HG02571 (cell line): Measurements from ENCODE around the gene SUPT3H.

Experiments used
- ATAC-seq: cut with Tn5 transposase; IDR thresholded peaks from one replicate; pipeline ENCODE4 v1.9.1; 2021; ENCODE audit warnings: mild to moderate bottlenecking, moderate library complexity; ENCODE audit not compliant: unreplicated experiment

SUPT3H gene

DNA sequence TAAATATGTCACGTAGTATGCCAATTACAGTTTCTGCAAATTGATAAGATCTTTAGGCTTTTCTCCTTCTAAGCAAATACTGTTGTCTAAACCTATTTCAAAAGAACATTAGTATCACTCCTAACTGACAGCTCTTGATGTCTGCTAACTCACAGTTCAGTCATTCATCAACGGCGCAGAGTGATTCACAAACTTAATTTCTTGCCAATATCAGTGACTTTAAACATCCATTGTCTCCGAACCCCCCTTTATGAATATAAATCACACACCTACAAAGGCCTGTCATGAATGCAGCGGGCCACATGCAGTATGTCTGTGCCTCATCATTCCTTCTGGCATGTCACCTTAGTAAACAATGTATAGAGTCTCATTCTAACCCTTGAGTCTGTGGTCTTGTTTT, 569.6 kb downstream of the SUPT3H start:
- ATAC-seq = no peak

- ATAC-seq = no peak
These were observed 571.1 kb downstream of the SUPT3H start for GRCh38 chr6:44806656-44807055.

DNA sequence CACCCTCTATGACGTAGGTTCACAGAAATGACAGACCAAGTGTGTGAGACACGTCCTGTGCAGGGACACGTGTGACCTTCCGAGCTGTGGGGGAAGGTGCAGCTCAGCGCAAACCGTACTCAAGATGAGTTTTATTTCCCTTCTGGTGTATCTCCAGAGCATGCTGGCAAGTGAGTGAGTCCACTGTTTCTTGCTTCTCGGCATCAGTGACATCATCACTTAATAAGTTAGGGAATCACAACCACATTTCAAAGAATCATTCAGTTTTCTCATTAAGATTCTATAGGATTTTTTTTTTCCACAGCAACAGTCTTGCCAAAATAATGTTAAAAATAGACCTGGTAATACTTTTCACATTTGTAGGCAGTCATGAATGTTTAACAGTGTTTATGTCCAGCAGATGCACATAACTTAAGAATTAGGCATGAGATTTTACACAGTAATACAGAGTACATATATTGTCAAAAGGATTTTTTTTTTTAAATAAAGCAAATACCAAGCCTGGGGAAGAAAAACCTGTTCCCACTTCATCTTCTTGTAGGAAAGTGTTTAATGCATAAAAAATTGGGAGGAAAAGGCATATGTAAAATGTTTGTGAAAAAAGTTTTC, 572.4 kb downstream of the SUPT3H start:
- ATAC-seq = no peak

- no peak for ATAC-seq
These were observed 573.1 kb downstream of the SUPT3H start for GRCh38 chr6:44804546-44805159.

DNA sequence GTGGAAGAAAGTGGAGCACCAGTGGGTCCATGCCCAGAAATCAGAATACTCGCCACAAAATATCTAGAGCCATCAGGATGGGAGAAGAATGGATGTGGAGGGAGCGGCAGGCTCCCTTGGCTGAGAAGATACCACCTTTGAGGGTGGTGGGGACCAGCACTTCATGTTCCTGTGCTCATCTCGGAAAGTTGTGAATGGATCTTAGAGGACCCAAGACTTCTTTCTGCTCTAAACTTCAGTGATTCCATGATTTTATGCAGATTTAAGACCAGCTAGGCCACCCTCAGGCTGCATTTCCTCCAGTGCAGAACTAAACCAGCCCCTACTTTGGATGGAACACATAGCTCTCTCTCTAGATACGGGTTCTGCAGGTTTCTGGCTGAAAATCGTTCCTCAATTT, 573.7 kb downstream of the SUPT3H start:
- no peak for ATAC-seq

DNA sequence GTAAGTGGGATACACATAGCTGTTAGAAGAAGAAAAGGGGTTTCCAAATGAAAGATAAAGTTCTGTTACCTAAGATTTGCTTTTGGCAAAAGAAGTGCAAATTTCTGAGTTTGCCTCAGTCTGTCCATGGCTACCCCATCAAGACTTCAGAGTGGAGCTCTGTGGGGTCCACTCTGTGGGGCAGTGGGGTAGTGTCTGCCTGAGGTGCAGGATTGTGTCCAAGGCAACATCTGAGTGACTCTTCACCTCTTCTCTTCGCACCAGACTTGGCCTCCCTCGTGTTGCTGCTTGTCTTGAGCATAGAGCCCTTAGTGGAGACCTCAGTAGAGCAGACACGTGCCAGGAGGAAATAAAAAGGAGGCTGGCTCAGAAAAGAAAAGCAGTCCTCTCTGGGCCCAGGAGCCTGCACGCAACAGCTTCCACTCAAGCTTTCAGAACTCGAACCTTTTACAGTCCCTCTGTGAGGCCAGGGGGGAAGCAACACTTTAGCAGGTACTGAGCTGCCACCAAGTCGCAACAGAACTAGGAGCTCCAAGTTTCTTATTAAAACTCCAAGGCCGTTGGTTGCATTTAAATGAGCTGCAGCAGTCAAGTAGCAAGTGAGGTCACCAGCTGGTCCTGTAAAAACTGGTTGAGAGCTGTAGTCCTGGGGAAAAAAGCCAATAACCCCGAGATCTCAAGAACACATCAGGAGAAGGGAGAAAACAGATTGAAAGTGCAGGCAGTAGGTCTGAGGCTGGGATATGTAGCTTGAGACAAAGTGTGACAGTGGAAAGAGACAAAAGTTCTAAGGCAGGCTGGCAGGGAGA, 576.7 kb downstream of the SUPT3H start:
- no peak for ATAC-seq

GRCh38 chr6:44800171-44800783, 577.5 kb downstream of the SUPT3H start:
- no peak for ATAC-seq

DNA sequence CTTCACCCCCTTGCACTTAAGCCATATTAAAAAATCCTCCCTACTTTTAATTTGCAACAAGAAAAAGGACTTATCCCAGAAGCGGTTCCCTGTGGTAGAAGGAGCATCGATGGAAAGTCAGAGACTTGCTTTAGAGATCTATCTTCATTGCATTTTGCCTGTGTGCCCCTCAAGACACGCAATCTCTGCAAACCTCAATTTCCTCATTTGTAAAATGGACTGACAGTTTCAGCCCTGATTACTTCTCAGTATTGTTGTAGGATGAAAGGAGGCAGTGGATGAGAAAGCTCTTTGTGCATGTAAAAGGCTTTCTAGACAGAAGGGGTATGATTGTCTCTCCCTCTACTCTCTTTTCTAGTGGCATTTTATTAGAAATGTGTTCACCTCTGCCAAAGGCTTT, 580.0 kb downstream of the SUPT3H start:
- ATAC-seq = no peak

DNA sequence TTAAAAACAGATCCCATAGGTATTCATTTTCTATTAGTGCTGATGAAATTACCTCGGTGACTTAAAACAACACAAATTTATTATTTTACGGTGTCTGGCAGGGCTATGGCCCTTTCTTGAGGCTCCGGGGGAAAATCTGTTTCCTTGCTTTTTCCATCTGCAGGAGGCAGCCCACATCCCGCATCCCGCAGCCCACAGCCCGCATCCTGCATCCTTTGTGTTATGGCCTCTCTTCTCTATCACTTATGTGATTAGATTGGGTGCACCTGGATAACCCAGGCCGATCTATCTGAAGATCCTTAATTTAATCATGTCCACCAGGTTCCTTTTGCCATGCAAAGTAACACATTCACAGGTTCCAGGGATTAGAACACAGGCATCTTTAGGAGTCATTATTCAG, 582.4 kb downstream of the SUPT3H start:
- ATAC-seq = no peak

DNA sequence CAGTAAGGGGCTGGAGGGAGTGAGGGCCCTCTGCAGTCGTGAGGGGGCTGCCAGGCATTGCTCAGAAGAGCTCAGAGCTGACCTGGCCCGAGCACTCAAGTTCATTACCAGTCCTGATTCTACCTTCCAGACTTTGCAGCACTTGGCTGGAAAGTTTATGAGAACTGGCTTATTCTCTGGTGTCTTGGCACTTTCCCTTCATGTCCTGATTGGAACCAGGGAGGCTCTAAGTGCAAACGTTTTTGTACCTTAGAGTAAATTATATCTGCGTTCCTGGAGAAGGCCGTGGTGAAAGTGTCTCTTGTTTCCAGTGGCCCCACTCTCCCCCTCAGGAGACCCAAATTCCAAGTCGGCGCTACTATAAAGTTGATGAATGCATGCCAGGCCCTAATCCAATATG, 587.9 kb downstream of the SUPT3H start:
- ATAC-seq = no peak

DNA sequence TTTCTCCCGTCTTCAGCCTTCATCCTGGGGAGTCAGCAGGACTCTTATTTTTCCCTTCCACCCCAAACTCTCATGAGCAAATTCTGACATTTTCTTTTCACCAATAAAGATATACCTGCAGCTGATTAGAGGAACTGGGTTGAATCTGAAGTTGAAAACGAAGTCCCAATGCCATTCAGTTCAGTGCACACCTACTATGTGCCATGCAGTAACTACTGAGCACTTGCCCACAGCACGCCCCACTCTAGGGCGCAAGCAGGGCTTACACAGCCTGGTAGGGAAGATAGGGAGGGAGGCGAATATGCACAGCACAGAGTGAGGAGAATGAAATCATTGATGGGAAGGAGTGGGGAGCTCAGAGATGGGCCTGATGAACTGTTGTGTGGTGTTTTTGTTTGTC, 588.7 kb downstream of the SUPT3H start:
- no peak for ATAC-seq

- no peak for ATAC-seq
These were observed 589.2 kb downstream of the SUPT3H start for GRCh38 chr6:44788387-44788981.

DNA sequence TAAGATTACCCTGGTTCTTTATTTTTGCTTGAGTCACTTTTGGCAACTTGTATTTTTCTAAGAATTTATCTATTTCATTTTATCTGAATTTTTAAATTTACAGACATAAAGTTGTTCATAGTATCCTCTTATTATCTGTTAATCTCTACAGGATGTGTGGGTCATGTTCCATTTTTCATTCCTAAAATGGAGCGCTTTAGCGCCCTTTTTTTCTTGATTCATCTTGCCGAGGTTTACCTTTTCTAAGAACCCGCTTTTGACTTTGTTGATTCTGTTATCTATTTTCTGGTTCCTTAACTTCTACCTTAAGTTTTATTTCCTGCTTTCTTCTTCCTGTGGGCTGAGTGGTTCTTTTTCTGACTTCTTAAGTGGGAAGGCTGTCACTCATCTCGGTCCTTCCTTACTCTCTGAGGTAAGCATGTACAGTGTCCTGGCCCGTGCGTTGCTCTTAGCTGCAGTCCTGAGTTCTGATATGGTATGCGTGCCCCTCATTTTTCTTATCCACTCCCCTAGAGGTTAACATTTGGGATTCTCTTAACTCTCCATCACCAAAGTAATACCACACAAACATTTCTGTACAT, 590.4 kb downstream of the SUPT3H start:
- no peak for ATAC-seq

GRCh38 chr6:44785130-44785529, 592.6 kb downstream of the SUPT3H start:
- ATAC-seq = no peak

- ATAC-seq = no peak
These were observed 593.5 kb downstream of the SUPT3H start for GRCh38 chr6:44784195-44784594.

GRCh38 chr6:44782892-44783291, 594.8 kb downstream of the SUPT3H start:
- ATAC-seq = no peak

GRCh38 chr6:44781912-44782597, 595.7 kb downstream of the SUPT3H start:
- no peak for ATAC-seq

DNA sequence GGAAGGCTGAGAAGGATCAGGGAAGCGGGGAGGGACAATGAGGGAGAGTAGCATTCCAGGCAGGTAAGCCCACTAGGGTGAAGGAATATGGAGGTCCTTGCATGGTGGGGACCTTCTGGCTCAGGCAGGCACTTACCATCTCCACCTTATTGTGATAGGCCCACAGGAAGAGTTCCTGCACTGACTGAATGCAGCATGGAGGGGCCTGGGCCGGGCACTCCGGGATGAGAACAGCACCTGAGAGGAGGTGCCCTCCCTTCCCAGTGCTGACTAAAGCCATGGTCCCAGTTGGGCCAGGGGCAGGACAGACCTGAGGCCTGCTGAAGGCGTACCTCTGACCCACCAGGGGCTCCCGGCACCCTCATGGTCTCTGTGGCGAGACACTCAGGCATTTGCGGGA, 597.6 kb downstream of the SUPT3H start:
- ATAC-seq = no peak

- no peak for ATAC-seq
These were observed 598.5 kb downstream of the SUPT3H start for GRCh38 chr6:44779130-44779826.
